OCI-LY1 (cell line): Measurements from ENCODE around the gene CBX7.
A peak's percentile ranks its signal among the peaks of the same experiment; 100 is the strongest.
"Not testable (repeated sequence)": the region's sequence is repeated elsewhere in the genome, so short reads cannot be mapped to it uniquely, and the experiment has no call there.

Experiments
- H2AFZ ChIP-seq: fragments of 200-600 bp; sonication (generic), shearing (Covaris generic); 2 replicates; pipeline ENCODE4 v1.6.0; 2014; ENCODE audit warnings: antibody characterized with exemption, mild to moderate bottlenecking, low read length
- H3F3A ChIP-seq: fragments of 200-600 bp; sonication (generic), shearing (Covaris generic); 2 replicates; pipeline ENCODE4 v1.6.0; 2014; ENCODE audit warnings: mild to moderate bottlenecking, antibody characterized with exemption, low read length, moderate library complexity; ENCODE audit not compliant: insufficient read depth
- H3K27ac ChIP-seq: fragments of 200-600 bp; sonication (generic); 2 replicates; pipeline ENCODE4 v1.5.1; 2014; ENCODE audit warnings: low read length, mixed run types, mild to moderate bottlenecking, low read depth; ENCODE audit not compliant: poor library complexity, severe bottlenecking
- H3K27me3 ChIP-seq: fragments of 200-600 bp; sonication (generic); 2 replicates; pipeline ENCODE4 v1.6.0; 2014; ENCODE audit warnings: antibody characterized with exemption, mild to moderate bottlenecking, low read length, moderate library complexity; ENCODE audit not compliant: insufficient read depth
- H3K36me3 ChIP-seq: fragments of 200-600 bp; sonication (generic); 2 replicates; pipeline ENCODE4 v1.6.1; 2014; ENCODE audit warnings: mild to moderate bottlenecking, antibody characterized with exemption, low read length, moderate library complexity, mixed read lengths; ENCODE audit not compliant: insufficient read depth
- H3K4me1 ChIP-seq: fragments of 200-600 bp; sonication (generic); 2 replicates; pipeline ENCODE4 v1.5.1; 2014; ENCODE audit warnings: mild to moderate bottlenecking, low read length, moderate library complexity; ENCODE audit not compliant: insufficient read depth, severe bottlenecking
- H3K4me2 ChIP-seq: fragments of 200-600 bp; sonication (generic), shearing (Covaris generic); 2 replicates; pipeline ENCODE4 v1.6.1; 2014; ENCODE audit warnings: low read length
- H3K4me3 ChIP-seq: fragments of 200-600 bp; sonication (generic); 2 replicates; pipeline ENCODE4 v1.5.1; 2014; ENCODE audit warnings: low read length, low read depth, mild to moderate bottlenecking, mixed read lengths; ENCODE audit not compliant: poor library complexity, severe bottlenecking
- H3K79me2 ChIP-seq: fragments of 200-600 bp; shearing (Covaris generic); 2 replicates; pipeline ENCODE4 v1.6.1; 2016; ENCODE audit warnings: mixed run types, low read length, mixed read lengths; ENCODE audit not compliant: insufficient read depth
- H3K9ac ChIP-seq: fragments of 200-600 bp; sonication (generic), shearing (Covaris generic); 2 replicates; pipeline ENCODE4 v1.6.1; 2014; ENCODE audit warnings: mild to moderate bottlenecking, low read length, mixed read lengths
- H3K9me2 ChIP-seq: fragments of 200-600 bp; sonication (generic), shearing (Covaris generic); 2 replicates; pipeline ENCODE4 v1.6.1; 2014; ENCODE audit warnings: low read depth, mild to moderate bottlenecking, low read length, mixed read lengths
- H3K9me3 ChIP-seq: fragments of 200-600 bp; shearing (Covaris generic); 2 replicates; pipeline ENCODE4 v1.6.1; 2014; ENCODE audit warnings: low read length, mixed read lengths
- H4K20me1 ChIP-seq: fragments of 200-600 bp; sonication (generic), shearing (Covaris generic); 2 replicates; pipeline ENCODE4 v1.6.0; 2016; ENCODE audit warnings: mild to moderate bottlenecking, low read length; ENCODE audit not compliant: insufficient read depth
- EZH2 ChIP-seq: fragments of 200-600 bp; sonication (generic), shearing (Covaris generic); IDR thresholded peaks from 2 replicates; pipeline ENCODE4 v1.8.0; 2017; ENCODE audit warnings: borderline replicate concordance, mixed run types, mild to moderate bottlenecking, antibody characterized with exemption, low read length, moderate library complexity, mixed read lengths
- TF ChIP-seq, protein P1 (sequence below): fragments of 200-600 bp; sonication (generic), shearing (Covaris generic); IDR thresholded peaks from 2 replicates; pipeline ENCODE4 v1.5.1; 2017; ENCODE audit warnings: mild to moderate bottlenecking, antibody characterized with exemption, low read length, moderate library complexity, mixed read lengths

The CBX7 gene

GRCh38 chr22:39174498-39175352 lies 22.2 kb upstream of the CBX7 start:
- H3K4me1 ChIP-seq = peaks cover 36% of the 10 kb centered on the region

GRCh38 chr22:39173787-39174497 lies 21.5 kb upstream of the CBX7 start:
- H4K20me1 ChIP-seq = no peaks in the 10 kb centered on the region
- no peak overlapping the region for H2AFZ ChIP-seq
- no peak for TF ChIP-seq EZH2
- TF ChIP-seq, protein P1, sequence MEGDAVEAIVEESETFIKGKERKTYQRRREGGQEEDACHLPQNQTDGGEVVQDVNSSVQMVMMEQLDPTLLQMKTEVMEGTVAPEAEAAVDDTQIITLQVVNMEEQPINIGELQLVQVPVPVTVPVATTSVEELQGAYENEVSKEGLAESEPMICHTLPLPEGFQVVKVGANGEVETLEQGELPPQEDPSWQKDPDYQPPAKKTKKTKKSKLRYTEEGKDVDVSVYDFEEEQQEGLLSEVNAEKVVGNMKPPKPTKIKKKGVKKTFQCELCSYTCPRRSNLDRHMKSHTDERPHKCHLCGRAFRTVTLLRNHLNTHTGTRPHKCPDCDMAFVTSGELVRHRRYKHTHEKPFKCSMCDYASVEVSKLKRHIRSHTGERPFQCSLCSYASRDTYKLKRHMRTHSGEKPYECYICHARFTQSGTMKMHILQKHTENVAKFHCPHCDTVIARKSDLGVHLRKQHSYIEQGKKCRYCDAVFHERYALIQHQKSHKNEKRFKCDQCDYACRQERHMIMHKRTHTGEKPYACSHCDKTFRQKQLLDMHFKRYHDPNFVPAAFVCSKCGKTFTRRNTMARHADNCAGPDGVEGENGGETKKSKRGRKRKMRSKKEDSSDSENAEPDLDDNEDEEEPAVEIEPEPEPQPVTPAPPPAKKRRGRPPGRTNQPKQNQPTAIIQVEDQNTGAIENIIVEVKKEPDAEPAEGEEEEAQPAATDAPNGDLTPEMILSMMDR = no peak
- no peaks in the 10 kb centered on the region for H3K36me3 ChIP-seq
- no peaks in the 10 kb centered on the region for H3F3A ChIP-seq
- no peaks in the 10 kb centered on the region for H3K9me3 ChIP-seq
- H3K4me1 ChIP-seq = peaks cover 36% of the 10 kb centered on the region
- H3K9me2 ChIP-seq = no peaks in the 10 kb centered on the region
- H3K9ac ChIP-seq = peak overlapping the region; percentile 23; the same call in 1 of the 2 replicates
- no peaks in the 10 kb centered on the region for H3K79me2 ChIP-seq
- peak overlapping the region; percentile 43; the same call in 1 of the 2 replicates for H3K4me2 ChIP-seq
- peaks cover 6% of the 10 kb centered on the region; the same call in 1 of the 2 replicates for H3K27me3 ChIP-seq
- H3K27ac ChIP-seq = peak overlapping the region; percentile 12
- peak overlapping the region; percentile 4 for H3K4me3 ChIP-seq

More at GRCh38 chr22:39174498-39175352, 22.2 kb upstream of the CBX7 start:
- Histone ChIP-seq H3K9me3 (no peaks in the 10 kb centered on the region), H3F3A (no peaks in the 10 kb centered on the region), H4K20me1 (no peaks in the 10 kb centered on the region), H3K79me2 (no peaks in the 10 kb centered on the region), H3K4me2 (peak overlapping the region; percentile 43; the same call in 1 of the 2 replicates), H3K4me3 (peak overlapping the region; percentile 4), H3K36me3 (no peaks in the 10 kb centered on the region), H3K9me2 (no peaks in the 10 kb centered on the region), H3K27me3 (peaks cover under 1% of the 10 kb centered on the region; the same call in 1 of the 2 replicates), H3K27ac (peak overlapping the region; percentile 12), H2AFZ (no peak overlapping the region), H3K9ac (peak overlapping the region; percentile 23; the same call in 1 of the 2 replicates)
- no peak for TF ChIP-seq EZH2
- TF ChIP-seq, protein P1 = no peak

- no peak overlapping the region for H3K4me2 ChIP-seq
Measured at GRCh38 chr22:39173050-39173706, 20.7 kb upstream of the CBX7 start.

GRCh38 chr22:39172265-39173049 lies 20.0 kb upstream of the CBX7 start:
- H3K9me2 ChIP-seq, H3K4me3 ChIP-seq, H3K27me3 ChIP-seq, H3K36me3 ChIP-seq, H3K79me2 ChIP-seq, H3F3A ChIP-seq, H3K9ac ChIP-seq, H3K4me2 ChIP-seq, H2AFZ ChIP-seq, H3K9me3 ChIP-seq, H4K20me1 ChIP-seq: not testable (repeated sequence)
- Histone ChIP-seq H3K4me1 (peaks cover 36% of the 10 kb centered on the region), H3K27ac (peak overlapping the region; percentile 79)

More at GRCh38 chr22:39173050-39173706, 20.7 kb upstream of the CBX7 start:
- Histone ChIP-seq H3K79me2 (no peaks in the 10 kb centered on the region), H3K27me3 (peaks cover 6% of the 10 kb centered on the region; the same call in 1 of the 2 replicates), H3K4me3 (no peak overlapping the region), H2AFZ (no peak overlapping the region), H3K9me3 (no peaks in the 10 kb centered on the region), H3K36me3 (no peaks in the 10 kb centered on the region), H3F3A (no peaks in the 10 kb centered on the region), H3K4me1 (peaks cover 36% of the 10 kb centered on the region), H3K9me2 (no peaks in the 10 kb centered on the region), H3K27ac (no peak overlapping the region), H4K20me1 (no peaks in the 10 kb centered on the region), H3K9ac (no peak overlapping the region)
- TF ChIP-seq EZH2 = no peak
- TF ChIP-seq, protein P1 = no peak
